Measurements from ENCODE around the gene VCAN. TPM values are rescaled to one million over a fixed set of nuclear protein-coding genes. Genes with fewer than 3 reads are reported as not detected.

VCAN gene
- total RNA-seq, 6 experiments from 2014 or later, result 3.8 to 13.8 (median 6.0) TPM

DNA sequence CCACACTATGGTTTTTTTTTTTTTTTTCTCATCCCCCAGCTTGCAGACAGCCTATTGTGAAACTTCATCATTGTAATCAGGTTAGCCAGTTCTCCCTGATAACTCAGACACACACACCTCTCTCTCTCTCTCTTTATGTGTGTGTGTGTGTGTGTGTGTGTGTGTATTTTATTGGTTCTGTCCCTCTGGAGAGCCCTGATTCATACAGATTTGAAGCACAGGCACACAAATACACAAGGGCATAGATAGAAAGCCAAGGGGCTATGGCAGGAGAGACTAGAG is 20.6 kb upstream of the VCAN start:
- ATAC-seq, result peak in 1 of 4 donors; percentile 16
- H3K9me3 ChIP-seq, result no peaks in the 10 kb centered on the region
- no peaks in the 10 kb centered on the region for H3K36me3 ChIP-seq
- TF ChIP-seq, protein P1, sequence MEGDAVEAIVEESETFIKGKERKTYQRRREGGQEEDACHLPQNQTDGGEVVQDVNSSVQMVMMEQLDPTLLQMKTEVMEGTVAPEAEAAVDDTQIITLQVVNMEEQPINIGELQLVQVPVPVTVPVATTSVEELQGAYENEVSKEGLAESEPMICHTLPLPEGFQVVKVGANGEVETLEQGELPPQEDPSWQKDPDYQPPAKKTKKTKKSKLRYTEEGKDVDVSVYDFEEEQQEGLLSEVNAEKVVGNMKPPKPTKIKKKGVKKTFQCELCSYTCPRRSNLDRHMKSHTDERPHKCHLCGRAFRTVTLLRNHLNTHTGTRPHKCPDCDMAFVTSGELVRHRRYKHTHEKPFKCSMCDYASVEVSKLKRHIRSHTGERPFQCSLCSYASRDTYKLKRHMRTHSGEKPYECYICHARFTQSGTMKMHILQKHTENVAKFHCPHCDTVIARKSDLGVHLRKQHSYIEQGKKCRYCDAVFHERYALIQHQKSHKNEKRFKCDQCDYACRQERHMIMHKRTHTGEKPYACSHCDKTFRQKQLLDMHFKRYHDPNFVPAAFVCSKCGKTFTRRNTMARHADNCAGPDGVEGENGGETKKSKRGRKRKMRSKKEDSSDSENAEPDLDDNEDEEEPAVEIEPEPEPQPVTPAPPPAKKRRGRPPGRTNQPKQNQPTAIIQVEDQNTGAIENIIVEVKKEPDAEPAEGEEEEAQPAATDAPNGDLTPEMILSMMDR (IDR thresholded peaks at IDR 0.05), result no peak
- no peak for TF ChIP-seq POLR2A (IDR thresholded peaks at IDR 0.05)
- intact Hi-C loops (cut with DNase I), result no loop called here
- no peaks in the 10 kb centered on the region for H3K4me1 ChIP-seq
- H3K27ac ChIP-seq, result no peak overlapping the region
- H3K4me3 ChIP-seq, result no peak overlapping the region
- H3K27me3 ChIP-seq, result no peaks in the 10 kb centered on the region
- DNase-seq, result no peak

DNA sequence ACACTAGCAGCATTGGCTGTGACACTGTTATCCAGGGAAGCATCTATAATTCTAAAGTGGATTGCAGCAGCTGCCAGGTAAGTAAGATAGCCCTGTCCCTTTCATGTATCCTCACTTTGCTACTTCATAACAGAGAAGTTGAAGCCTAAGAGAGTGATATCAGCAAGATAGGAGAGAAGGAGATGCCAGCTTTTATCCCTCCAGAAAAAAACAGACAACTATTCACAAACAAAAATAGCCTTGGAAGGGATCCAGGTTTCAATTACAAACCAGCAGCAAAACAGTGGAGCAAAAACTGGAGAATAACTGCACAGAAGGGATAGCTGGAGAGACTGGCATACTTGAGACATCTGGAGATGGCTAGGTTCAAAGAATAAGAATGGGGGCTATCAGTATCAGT is 19.6 kb upstream of the VCAN start:
- intact Hi-C loops (cut with DNase I), result no loop called here
- DNase-seq (no peak), ATAC-seq (no peak)
- Histone ChIP-seq H3K36me3 (no peaks in the 10 kb centered on the region), H3K27me3 (no peaks in the 10 kb centered on the region), H3K4me1 (no peaks in the 10 kb centered on the region), H3K4me3 (no peak overlapping the region), H3K27ac (no peak overlapping the region), H3K9me3 (no peaks in the 10 kb centered on the region)
- TF ChIP-seq, protein P1 (IDR thresholded peaks at IDR 0.05), result no peak
- no peak for TF ChIP-seq POLR2A (IDR thresholded peaks at IDR 0.05)

DNA sequence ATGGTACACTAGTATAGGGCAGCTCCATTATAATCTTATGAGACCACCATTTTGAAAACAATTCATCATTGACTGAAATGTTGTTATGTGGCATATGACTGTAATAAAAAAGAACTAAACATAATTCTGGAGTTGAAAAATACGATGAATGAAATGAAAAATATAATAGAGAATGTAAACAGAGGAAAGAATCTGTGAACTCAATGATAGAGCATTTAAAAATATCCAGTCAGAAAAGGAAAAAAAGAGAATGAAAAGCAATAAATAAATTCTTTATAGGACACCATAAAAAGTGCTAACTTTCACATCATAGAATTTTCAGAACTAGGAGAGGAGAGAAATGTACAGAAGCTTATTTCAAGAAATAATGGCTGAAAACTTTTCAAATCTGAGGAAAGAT is 17.6 kb upstream of the VCAN start:
- no peaks in the 10 kb centered on the region for H3K27me3 ChIP-seq
- 38% methylated on average over 1 of the region's 1 CpG for WGBS (ENCODE audit: insufficient coverage, low coverage, low lambda C conversion rate, missing lambda C conversion rate)
- no peaks in the 10 kb centered on the region for H3K9me3 ChIP-seq
- intact Hi-C loops (cut with DNase I), result no loop called here
- no peak overlapping the region for H3K4me3 ChIP-seq
- no peaks in the 10 kb centered on the region for H3K36me3 ChIP-seq
- no peak for TF ChIP-seq POLR2A (IDR thresholded peaks at IDR 0.05)
- TF ChIP-seq, protein P1 (IDR thresholded peaks at IDR 0.05), result no peak
- no peak overlapping the region for H3K27ac ChIP-seq
- DNase-seq, result no peak
- H3K4me1 ChIP-seq, result no peaks in the 10 kb centered on the region
- no peak for ATAC-seq

DNA sequence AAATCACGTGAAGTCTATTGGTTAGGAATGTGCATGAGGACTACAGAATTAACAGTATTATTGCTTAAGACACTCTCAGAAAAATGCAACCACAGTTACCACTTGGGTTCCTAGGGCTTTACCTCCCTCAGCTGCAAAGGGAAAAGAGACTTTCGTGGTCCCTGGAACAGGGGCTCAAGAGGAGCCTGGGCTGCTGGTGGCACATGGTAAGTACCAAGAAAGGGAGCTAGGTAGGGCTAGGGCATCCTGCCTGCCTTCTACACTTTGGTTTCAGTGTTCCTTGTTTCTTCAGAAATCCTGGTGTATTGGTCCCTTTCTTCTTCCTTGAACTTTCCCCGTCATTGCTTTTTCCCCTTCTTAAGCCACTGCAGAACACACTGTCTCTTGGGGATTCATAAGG is 7.3 kb upstream of the VCAN start:
- Histone ChIP-seq H3K36me3 (no peaks in the 10 kb centered on the region), H3K27me3 (no peaks in the 10 kb centered on the region), H3K4me1 (no peaks in the 10 kb centered on the region), H3K27ac (no peak overlapping the region), H3K4me3 (no peak overlapping the region), H3K9me3 (no peaks in the 10 kb centered on the region)
- WGBS (ENCODE audit: insufficient coverage, low coverage, low lambda C conversion rate, missing lambda C conversion rate), result 43% methylated on average over 3 of the region's 3 CpGs
- DNase-seq (no peak), ATAC-seq (no peak)
- intact Hi-C loops (cut with DNase I), result no loop called here
- TF ChIP-seq, protein P1 (IDR thresholded peaks at IDR 0.05), result no peak
- TF ChIP-seq POLR2A (IDR thresholded peaks at IDR 0.05), result no peak

DNA sequence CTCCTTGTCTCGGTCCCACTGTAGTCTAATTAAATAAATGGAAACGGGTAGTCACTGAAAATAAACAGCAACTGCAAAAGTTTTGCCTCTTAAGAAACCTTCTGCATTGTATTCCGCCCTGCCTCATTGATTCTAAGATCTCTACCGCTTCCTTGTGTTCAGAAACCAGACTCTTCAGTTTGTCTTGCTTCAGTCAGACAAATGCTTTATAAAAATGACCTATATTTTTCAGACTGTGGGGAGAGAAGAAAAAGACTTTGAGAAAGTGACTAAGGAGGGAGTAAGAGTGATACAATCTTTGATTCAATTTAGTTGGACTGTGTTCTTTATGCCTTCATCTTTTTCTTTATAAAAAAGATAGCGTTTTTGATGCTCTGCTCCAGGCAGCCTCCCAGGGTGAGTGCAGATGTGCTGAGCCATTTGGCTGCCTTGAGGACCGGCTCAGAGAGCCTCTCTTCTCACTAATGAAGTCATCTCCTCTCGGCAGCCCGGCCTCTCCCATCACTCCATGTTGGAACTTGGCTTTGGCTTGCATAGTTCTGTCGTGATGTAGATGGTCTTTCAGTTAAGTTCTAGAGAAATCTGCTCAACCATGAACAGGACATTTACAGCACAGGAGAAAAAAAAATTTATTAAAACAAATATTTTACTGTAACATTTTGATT is 4.0 kb upstream of the VCAN start:
- no peak overlapping the region for H3K4me3 ChIP-seq
- intact Hi-C loops (cut with DNase I), result no loop called here
- no peaks in the 10 kb centered on the region for H3K9me3 ChIP-seq
- DNase-seq (no peak), ATAC-seq (no peak)
- H3K4me1 ChIP-seq, result no peaks in the 10 kb centered on the region
- 37% methylated on average over 9 of the region's 9 CpGs for WGBS (ENCODE audit: insufficient coverage, low coverage, low lambda C conversion rate, missing lambda C conversion rate)
- no peaks in the 10 kb centered on the region for H3K36me3 ChIP-seq
- peaks cover 0 to 7% of the 10 kb centered on the region in 2 donors for H3K27me3 ChIP-seq
- TF ChIP-seq POLR2A (IDR thresholded peaks at IDR 0.05), result no peak
- TF ChIP-seq, protein P1 (IDR thresholded peaks at IDR 0.05), result no peak
- no peak overlapping the region for H3K27ac ChIP-seq
